ENCODE data around the gene MLX.

MLX gene, protein sequence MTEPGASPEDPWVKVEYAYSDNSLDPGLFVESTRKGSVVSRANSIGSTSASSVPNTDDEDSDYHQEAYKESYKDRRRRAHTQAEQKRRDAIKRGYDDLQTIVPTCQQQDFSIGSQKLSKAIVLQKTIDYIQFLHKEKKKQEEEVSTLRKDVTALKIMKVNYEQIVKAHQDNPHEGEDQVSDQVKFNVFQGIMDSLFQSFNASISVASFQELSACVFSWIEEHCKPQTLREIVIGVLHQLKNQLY

DNA sequence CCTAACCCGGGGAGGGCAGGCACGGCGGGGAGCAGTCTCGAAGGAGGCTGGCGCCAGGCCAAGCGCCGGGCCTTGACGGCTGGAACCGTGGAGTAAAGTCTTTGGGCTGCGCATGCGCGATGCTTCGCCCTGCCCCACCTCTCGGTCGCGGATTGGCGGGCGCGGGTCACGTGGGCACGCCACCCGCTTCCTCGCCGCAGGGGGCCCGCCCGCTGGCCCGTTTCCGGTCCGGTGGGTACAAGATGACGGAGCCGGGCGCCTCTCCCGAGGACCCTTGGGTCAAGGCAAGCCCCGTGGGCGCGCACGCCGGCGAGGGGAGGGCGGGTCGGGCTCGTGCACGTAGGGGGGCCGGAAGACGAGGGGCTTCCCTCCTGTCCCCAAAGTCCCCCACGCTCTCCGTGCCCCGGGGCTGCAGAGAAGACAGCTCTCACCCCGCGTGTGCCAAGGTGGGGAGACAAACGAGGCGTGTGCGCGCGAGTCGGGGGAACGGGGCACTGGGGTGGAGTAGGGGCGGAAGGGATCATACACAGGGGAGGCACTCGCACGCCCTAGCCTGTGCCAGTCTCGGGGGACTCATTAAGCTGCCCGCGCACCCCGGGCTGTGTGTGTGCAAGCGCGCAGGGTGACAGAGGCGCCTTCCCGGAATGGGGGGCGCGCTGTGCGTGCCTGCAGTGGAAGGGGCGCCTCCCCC is at the start of gene MLX:
Gene MLX (plus strand): TSS at position 218 of the 691 bp plus-strand sequence. CDS start 25 bp downstream, at position 243.
- no peak for DNase-seq (ENCODE audit: low read depth, low spot score)

DNA sequence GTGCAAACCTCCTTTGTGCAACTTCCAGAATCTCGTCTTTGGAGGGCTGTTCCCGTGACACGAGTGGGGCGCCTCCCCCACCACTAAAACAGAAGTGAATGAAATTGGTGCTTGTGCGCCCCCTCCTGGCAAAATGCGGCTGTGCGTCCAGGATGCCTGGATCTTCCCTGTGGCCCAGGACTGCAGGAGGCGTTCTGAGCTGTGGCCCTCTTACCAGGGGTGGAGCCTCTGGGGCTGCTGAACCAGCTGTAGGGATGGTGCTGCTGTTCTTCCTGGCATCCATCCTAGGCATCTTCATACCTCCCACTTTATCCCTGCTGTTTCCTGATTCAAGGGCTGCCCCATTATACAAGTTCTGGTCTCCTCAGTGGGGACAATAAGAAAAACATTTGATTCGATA is 49.4 kb upstream of the MLX start:
- no peak for DNase-seq (ENCODE audit: low read depth, low spot score)

DNA sequence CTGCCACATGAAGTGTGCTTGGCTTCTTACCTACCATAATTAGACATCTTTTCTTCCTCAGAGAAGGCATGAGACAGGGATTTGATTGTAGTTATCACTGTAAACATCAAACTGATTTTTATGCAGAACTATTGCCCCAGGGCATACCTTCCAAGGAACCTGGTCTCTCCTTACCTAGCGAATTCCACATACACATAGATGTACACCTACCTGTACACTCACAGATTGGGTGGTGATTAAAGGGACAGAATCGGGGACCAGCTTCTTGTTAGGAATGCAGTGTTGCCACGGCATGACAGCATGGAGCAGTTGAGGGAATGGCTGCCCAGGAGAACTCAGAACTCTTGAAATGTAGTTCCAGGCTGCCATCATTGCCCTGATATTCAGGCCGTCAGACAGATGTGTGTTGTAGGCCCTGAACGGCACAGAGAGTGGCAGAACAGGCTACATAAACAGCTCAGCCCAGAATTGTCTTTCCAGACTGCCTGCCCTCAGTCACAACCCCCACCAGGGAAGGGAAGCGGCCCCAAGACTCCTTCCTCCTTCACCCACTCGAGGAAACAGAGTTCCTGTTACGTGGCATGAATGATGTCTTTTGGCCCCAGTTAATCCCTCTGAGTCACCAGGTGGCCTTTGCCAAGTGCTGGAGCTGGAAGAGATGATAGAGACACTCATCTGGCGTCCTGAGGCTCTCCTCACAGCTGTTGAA is 48.7 kb upstream of the MLX start:
- no peak for DNase-seq (ENCODE audit: low read depth, low spot score)

DNA sequence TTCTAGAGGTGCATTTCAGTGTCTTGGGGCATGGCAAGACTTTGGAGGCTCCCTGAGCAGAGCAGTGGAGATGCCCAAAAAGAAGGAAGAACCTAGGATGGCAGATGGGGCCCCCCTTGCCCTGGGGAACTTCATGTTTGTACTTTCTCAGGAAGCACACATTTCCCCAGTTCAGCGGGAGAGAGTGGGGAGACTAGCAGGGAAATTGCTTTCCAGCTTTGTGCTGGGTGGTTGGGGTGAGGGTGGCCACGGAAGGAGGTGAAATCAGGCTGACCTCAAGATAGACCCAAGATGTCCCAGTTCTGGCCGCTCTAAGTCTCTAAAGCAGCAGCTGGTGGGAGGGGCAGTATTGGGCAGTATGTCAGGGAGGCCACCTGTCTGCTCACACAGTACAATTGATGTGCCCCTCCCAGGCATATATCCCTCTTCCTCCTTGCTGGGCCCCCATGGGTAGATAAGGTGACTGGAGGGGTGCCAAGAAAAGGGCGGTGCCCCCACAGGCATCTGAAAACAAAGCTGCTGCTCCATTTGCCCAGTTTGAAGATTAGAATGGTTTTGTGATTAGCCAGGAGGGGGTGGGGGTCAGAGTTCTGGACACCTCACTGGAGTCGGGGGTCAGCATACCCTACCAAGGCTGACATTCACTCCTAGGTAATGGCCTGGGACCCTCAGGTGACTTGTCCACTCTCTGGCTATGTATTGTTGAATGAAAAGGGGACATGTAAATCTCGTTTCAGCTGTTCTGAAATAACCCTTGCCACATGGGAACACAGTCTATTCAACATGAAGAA is 48.0 kb upstream of the MLX start:
- no peak for DNase-seq (ENCODE audit: low read depth, low spot score)

DNA sequence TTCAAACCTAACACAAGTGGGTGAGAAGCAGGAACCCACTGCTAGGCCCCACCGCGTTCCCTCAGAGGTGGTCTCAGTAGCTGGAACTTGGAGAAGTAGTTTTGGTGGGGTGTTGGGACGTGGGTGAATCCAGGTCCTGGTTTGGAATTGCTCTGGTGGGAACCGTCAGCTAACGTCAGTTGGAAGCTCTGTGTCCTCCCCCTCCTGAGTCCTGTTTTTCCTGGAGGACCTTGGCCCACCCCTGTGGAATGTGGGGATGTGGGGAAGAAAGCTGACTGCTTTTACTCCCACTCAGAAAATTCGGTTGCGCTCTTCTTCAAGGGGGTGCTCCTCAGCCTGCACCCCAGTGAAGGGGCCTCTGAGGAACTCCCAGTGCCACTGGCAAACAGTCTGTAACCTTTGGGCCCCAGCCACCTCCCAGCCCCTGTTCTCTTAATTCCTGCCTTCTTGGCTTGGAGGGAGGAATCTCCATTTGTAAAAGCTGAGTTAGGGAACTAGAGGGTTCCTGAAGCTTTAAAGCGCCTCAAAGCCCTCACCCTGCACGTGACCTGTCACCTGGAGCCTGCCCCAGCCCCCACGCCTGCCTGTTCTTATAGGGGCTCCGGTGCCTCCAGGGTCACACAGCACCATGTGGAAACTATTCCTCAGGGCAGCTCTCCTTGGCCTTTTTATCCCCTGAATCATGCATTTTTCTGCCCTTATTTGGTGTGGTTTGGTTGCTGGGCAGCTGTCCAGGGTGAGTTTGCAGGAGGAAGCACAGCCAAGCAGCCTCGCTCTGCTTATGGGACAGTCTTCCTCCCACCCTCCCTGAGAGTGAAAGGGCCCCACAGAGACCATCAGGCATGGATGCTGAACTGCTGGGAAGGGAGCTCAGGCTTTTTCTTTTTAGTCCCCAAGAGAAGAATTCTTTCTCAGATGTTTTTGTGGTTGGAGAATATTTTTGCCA is 47.1 kb upstream of the MLX start:
- no peak for DNase-seq (ENCODE audit: low read depth, low spot score)

DNA sequence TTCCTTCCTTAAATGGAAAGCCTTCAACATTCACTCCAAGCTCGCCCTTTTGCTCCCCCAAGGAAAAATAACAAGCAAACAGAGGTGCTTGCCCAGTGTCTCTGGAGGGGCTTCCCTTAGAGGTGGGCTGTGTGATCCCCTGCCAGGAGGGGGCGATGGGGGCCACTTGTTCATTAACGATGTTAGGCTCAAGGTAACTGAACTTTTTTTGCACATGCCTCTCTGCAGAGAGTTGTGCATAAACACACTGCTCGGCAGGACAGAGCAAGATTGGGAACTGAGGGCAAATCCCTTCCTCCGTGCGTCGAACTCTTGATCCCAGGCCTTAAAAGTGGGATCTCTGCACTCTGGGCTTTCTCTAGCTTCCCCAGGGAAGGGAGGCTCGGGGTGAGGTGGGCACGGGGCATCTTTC is 46.4 kb upstream of the MLX start:
- no peak for DNase-seq (ENCODE audit: low read depth, low spot score)

DNA sequence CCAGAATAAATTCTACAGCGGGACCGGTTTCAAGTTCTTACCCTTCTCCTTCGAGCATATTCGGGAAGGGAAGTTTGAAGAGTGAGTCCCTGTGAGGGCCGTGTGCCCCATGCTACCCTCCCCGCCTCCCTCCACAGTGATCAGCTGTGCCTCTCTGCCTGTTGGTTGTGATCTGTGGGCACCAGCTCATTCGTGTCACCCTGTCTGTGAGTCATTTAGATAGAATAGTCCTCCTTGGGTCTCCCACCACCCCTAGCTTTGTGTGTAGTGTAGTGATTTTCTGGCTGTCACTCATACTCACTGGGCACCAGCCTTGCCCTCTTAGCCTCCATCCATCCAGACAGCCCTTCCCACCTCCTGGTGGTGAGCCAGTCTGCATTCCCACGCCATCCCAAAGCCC is 45.9 kb upstream of the MLX start:
- no peak for DNase-seq (ENCODE audit: low read depth, low spot score)

DNA sequence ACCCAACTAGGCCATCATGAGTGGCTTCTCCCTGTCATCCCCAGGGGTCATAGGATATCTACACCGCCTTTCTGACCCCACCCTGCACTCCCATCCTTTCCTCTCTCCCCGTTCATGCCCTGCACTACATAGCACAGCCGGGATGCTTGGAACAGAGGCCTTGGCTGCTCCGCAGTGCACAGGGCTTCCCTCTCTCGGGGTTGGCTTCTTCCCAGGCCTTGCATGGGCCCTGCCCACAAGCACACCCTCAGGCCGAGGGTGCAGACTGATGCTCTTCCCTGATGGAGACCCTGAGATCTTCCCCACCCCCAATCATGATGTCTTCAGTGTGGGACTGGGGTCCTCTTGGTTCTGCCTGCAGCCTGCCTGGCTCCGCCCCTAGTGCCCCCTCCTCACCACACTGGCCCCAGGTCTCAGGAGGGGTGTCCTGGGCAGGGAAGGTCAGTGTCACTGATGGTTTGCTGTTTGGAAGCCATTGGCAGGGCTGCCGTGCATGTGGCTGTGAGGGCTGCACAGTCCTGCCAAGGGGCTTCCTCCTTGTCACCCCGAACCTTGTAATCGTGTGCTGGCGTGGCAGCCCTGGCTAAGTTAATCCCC is 45.1 kb upstream of the MLX start:
- DNase-seq (ENCODE audit: low read depth, low spot score) = no peak

DNA sequence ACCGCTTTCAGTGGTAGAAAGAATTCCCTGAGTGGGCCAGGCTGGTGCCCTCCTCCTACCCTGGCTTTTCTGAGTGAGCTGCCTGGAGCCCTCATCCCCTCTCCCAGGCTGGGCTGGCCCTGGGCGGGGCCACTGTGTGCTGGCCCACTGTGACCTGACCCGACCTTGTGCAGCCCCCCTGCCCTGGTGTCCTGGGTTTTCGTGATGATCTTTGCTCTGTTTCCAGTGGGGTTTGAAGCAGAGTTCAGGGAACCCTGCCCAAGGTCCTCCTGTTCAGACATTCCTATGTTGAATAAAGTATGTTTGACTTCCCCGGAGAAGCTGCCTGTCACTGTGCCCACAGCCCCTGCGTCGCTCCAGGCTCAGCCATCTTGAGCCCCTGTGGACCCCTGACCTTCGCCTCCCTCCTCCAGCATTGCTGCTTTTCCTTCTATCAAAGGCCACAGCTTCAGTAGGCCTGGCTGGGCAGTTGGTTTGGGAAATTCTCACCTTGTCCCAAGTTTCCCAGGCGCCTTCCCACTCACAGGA is 44.6 kb upstream of the MLX start:
- DNase-seq (ENCODE audit: low read depth, low spot score) = no peak

DNA sequence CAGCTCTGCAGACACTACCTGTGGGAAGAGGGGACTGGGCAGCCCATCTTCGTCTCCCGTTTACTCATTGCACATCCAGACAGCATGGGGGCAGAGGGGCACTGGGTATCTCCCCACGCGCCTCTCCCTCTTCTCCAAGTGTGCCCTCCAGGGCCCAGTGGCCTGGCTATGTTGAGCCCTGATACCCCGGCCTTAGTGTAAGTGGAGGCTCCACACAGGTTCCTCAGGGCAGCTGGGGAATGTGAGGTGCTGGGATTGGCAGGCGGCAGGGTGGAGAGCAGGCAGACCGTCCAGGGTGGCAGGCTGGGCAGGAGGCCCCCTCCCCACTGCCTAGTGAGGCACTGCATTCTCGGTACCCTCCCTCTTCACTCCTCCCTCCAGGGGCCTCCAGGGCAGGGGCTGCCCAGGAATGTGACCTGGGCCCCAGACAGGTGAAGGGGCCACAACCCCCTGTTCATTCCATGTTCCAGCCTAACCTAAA is 44.1 kb upstream of the MLX start:
- DNase-seq (ENCODE audit: low read depth, low spot score) = no peak

DNA sequence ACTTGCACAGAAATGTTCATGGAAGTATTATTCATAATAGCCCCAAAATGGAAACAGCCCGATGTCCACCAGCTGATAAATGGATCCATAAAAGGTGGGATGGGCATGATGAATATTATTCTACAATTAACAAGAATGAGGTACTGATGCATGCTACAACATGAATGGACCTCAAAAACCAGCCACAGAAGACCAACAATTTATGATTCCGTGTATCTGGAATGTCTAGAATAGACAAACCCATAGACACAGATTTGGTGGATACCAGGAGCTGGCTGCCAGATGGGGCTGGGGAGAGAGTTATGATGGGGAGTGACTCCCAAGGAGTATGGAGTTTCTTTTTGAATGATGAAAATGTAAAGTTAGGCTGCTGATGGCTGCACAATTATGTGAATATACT is 41.7 kb upstream of the MLX start:
- no peak for DNase-seq (ENCODE audit: low read depth, low spot score)

DNA sequence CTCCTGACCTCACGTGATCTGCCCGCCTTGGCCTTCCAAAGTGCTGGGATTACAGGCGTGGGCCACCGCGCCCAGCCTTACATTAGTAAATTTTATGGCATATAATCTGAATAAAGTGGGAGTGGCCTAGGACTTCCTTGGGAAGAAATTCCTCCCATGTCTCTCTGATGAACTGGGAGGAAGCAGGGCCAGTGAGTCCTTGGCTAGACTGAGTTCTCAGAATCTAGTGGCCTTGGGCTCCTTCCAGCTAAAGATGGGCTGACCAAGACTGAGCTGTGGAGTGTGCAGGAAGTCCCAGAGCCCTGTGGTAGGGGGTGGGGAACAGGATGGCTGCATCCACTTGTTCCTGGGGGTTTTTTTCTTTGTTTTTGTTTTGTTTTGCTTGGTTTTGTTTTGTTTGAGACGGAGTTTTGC is 40.9 kb upstream of the MLX start:
- DNase-seq (ENCODE audit: low read depth, low spot score) = no peak

DNA sequence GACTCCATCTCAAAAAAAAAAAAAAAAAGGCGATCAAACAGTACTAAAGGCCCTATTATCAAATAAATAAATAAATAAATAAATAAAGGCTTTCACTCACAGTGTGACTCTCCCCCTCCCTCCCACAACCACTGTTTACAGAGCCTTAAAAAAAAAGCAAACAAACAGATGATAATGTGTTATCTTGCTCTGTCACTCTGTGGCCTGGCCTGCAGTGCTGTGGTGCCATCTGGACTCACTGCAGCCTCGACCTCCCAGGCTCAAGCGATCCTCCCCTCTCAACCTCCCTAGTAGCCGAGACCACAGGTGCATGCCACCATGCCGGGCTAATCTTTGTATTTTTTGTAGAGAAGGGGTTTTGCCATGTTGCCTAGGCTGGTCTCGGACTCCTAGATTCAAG is 39.0 kb upstream of the MLX start:
- no peak for DNase-seq (ENCODE audit: low read depth, low spot score)

DNA sequence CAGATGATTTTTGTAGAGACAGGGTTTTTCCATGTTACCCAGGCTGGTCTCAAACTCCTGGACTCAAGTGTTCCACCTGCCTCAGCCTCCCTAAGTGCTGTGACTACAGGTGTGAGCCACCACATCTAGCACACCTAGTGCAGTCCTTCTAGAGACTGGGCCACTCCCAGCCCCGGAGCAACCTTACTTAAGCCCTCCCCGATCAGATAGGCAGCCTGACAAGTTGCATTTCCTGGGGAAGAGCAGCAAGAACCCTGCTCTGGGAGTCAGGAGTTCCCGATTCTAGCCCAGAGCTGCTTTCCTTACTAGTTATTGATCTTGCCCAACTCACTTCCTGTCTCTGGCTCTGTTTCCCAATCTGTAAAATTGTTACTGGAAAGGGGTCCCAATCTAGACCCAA is 37.8 kb upstream of the MLX start:
- DNase-seq (ENCODE audit: low read depth, low spot score) = no peak

DNA sequence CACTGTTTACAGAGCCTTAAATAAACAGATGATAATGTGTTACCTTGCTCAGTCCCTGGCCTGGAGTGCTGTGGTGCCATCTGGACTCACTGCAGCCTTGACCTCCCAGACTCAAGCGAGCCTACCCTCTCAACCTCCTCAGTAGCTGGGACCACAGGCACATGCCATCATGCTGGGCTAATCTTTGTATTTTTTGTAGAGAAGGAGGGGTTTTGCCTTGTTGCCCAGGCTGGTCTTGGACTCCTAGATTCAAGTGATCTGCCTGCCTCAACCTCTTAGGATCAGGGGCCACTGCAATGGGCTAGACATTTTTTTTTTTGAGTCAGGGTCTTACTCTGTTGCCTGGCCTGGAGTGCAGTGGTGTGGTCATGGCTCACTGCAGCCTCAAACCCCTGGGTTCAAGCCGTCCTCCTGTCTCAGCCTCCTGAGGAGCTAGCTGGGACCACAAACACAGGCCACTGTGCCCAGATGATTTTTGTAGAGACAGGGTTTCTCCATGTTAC is 35.9 kb upstream of the MLX start:
- no peak for DNase-seq (ENCODE audit: low read depth, low spot score)

DNA sequence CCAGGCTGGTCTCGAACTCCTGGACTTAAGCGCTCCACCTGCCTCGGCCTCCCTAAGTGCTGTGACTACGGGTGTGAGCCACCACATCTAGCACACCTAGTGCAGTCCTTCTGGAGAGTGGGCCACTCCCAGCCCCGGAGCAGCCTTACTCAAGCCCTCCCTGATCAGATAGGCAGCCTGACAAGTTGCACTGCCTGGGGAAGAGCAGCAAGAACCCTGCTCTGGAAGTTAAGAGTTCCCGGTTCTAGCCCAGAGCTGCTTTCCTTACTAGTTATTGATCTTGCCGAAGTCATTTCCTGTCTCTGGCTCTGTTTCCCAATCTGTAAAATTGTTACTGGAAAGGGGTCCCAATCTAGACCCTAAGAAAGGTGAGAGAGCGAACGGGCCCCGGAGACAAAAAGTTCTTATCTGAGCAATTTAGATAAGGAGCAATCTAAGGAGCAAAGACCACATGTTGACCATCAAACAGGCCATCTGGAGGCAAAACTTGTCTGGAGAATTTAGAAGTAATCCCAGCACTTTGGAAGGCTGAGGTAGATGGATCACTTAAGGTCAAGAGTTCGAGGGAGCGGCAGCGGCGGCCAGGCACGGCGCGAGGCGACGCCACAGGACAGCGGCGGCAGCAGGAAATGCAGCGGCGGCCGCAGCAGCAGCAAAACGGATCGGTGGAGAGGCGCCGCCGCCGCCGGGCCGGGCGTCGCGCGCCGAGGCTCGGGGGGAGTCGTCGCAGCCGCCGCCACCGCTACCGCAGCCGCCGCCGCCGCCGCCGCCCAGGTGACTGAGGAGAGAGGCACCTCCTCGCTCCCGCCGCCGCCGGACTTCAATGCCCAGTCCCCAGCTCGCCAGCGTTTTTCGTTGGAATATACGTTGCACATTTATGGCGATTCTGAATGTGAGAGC is 35.2 kb upstream of the MLX start:
- DNase-seq (ENCODE audit: low read depth, low spot score) = no peak

DNA sequence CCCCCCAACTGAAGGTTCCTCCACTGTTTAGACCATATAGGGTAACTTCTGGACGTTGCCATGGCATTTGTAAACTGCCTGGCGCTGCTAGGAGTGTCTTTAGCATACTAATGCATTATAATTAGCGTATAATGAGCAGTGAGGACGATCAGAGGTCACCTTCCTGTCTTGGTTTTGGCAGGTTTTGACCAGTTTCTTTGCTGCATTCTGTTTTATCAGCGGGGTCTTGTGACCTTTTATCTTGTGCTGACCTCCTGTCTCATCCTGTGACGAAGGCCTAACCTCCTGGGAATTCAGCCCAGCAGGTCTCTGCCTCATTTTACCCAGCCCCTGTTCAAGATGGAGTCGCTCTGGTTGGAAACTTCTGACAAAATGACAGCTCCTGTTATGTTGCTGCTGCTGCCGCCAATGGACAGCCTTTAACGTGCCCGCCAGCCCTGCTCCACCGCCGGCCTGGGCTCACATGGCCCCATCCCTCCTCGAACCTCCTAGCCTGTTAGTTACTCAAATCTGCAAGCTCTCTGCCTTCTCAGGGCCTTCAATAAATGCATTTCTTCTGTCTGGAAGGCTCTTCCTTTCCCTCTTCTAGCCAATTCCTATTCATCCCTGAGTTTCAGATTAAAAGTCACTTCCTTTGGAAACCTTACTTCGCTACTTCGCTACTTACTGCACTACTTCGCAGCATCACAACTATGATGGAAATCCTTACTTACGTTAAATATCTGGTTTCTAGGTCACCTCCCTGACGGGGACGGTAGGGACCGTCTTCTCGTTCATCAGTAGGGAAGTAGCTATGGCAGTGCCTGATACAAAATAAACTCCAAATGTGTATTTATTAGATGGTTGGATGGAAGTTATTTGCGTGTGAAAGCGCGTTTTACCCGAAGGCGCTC is 31.5 kb upstream of the MLX start:
- DNase-seq (ENCODE audit: low read depth, low spot score) = no peak

DNA sequence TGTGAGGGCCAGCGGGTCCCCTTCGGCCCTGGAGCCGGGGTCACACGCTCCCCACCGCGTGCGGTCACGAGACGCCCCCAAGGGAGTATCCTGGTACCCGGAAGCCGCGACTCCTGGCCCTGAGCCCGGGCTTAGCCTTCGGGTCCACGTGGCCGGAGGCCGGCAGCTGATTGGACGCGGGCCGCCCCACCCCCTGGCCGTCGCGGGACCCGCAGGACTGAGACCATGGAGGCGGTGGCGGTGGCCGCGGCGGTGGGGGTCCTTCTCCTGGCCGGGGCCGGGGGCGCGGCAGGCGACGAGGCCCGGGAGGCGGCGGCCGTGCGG is 30.9 kb upstream of the MLX start, which contains the start of gene NAGLU:
Gene NAGLU (plus strand): TSS at position 194 of the 324 bp plus-strand sequence. CDS start 32 bp downstream, at position 226.
- no peak for DNase-seq (ENCODE audit: low read depth, low spot score)
